Breast epithelium (tissue), 3 donors: ENCODE results near the gene ISYNA1.

Source experiments
- POLR2A ChIP-seq: fragments of 450-650 bp; IDR thresholded peaks from one replicate; pipeline ENCODE4 v1.6.1; 2016; ENCODE audit warnings: antibody characterized with exemption, mild to moderate bottlenecking, moderate library complexity
- POLR2AphosphoS5 ChIP-seq, 3 donors: sonication (generic); formaldehyde crosslinking; IDR thresholded peaks; one replicate each; pipeline ENCODE4 v1.6.1; 2017; ENCODE audit warnings: antibody characterized with exemption in 3 of 3
- TF ChIP-seq, protein P1 (sequence below), 3 donors: fragments of 450-650 bp; IDR thresholded peaks; one replicate each; pipeline ENCODE4 v1.5.1; 2016 to 2017; ENCODE audit warnings: antibody characterized with exemption in 3 of 3, mild to moderate bottlenecking in 3 of 3, moderate library complexity in 3 of 3

DNA sequence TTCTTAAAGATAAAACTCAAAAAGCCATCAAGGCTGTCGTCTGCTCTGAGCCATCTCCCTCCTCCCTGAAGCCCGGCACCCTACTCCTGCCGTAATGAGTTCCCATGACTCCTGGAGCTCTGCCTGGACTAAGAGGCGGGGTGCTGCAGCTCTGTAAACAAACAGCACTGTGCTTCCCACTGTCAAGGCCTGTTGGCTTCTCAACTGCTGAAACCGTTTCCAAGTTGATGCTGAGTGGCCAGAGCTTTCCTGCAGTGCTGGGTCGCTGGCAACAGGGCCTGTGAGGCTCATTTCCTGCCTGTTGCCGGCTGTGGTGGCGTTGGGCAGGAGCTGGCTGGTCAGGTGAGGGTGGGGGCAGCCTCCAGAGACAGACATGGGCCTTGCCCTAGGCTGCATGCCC lies 26.7 kb upstream of the ISYNA1 start:
- TF ChIP-seq, protein P1, sequence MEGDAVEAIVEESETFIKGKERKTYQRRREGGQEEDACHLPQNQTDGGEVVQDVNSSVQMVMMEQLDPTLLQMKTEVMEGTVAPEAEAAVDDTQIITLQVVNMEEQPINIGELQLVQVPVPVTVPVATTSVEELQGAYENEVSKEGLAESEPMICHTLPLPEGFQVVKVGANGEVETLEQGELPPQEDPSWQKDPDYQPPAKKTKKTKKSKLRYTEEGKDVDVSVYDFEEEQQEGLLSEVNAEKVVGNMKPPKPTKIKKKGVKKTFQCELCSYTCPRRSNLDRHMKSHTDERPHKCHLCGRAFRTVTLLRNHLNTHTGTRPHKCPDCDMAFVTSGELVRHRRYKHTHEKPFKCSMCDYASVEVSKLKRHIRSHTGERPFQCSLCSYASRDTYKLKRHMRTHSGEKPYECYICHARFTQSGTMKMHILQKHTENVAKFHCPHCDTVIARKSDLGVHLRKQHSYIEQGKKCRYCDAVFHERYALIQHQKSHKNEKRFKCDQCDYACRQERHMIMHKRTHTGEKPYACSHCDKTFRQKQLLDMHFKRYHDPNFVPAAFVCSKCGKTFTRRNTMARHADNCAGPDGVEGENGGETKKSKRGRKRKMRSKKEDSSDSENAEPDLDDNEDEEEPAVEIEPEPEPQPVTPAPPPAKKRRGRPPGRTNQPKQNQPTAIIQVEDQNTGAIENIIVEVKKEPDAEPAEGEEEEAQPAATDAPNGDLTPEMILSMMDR (IDR thresholded peaks at IDR 0.05) = no peak
- TF ChIP-seq POLR2AphosphoS5 (IDR thresholded peaks at IDR 0.05) (peak; percentile 5 to 63 (median 47)), POLR2A (no peak)
